GM21390 (cell line): ENCODE measurements around the gene GNG12.

ENCODE experiments used
- ATAC-seq: cut with Tn5 transposase; IDR thresholded peaks from one replicate; pipeline ENCODE4 v1.9.1; 2021; ENCODE audit not compliant: unreplicated experiment

GNG12 gene

DNA sequence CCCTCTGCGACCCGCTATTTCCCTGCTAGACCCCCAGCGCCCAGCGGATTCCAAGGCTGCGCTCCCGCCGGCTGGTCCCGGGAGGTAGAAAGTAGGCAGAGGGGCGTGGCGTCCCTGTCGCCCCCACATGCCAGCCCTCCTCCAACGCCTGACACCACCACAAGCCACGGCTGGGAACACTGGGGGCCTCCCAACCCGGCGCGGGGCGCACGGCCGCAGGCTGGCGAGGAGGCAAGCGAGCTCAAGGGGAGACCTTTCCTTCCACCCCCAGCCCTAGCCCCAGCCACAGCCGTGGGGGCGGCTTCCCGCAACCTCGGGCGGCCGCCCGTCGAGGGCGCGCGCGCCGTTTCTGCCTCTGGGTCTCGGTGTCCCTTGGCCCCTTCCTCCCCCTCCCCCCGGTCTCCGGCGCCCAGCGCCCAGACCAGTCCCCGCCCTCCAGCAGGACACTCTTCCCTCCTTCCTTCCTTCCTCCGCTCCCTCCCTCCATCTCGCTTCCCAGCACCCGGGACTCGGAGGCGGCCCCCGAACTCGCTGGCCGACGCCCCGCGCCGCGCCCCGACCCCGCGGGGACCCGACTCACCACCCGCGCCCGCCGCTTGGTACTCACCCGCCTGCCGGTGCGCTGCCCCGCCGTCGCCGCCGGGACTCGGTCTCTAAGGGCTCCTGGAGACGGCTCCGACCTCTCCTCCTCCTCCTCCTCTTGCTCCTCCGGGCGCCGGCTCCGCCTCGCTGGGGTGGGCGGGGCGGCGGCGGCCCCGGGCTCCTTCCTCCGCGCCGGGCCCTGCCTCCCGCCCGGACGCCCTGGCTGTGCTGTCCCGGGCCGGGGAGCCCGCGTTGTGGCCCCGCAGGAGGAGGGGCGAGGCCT lies at the start of gene GNG12:
TSS of gene GNG12 (minus strand) at position 731 of the 865 bp plus-strand sequence. CDS start 125,781 bp downstream, outside the sequence.
- peak; percentile 54 for ATAC-seq

DNA sequence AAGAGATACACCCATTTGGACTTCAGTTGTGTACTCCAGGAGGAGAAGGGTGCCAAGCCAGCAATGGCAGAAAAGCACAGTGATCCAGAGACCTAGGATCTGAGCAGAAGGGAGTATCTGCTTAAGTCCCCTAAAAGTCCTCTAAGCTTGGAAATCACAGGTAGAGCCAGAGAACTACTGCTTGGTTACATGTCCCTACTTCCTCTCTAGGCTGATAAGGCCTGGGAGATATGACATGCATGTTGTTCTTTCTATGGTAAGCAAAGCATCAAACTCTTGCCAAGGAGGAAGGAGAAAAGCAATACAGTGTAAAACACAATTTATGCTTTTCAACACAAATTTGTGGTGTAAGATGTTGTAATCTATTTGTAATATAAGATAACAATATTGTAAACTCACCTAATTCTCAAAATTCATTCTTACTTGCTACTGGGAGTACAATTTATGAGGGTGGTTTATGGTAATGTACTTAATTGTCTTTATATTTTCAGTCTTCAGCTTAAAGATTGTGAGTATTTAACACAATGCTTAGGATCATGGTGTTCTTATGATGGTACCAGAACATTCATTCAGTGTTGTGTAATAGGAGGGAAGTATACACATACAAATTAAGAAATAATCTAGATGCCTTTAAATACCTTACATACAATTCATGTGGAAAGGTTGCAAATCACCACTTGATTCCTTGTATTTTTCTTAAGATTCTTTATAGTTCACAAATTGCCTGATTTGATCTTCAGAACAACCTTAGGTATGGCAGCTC lies 49.1 kb upstream of the GNG12 start:
- no peak for ATAC-seq

GRCh38 chr1:67880056-67880601 lies 46.9 kb upstream of the GNG12 start:
- ATAC-seq, result no peak

GRCh38 chr1:67879485-67879884 lies 46.2 kb upstream of the GNG12 start:
- ATAC-seq, result no peak

GRCh38 chr1:67874501-67875111 lies 41.3 kb upstream of the GNG12 start:
- ATAC-seq, result no peak

GRCh38 chr1:67869233-67869632 lies 36.0 kb upstream of the GNG12 start:
- no peak for ATAC-seq

DNA sequence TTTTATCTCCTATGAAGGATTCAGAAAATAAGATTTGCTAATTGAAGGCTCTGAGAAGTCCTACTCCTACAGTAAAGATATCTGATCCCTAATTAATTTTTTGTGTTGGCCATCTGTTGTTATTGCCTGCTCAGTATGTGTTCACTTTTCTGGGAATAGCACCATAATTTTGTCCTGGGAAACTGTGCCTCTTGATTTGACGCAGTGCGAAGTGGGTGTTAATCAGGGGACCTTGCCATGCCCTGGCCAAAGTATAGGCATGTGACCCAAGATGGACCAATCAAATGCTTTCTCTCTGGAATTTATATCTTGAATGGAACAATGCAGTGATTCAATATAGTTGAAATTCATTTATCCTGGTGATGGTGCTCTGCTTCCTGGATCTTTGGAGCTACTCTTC lies 30.4 kb upstream of the GNG12 start:
- no peak for ATAC-seq

GRCh38 chr1:67862685-67863084 lies 29.4 kb upstream of the GNG12 start:
- no peak for ATAC-seq

- no peak for ATAC-seq
Observed at GRCh38 chr1:67861856-67862516, 28.7 kb upstream of the GNG12 start.

GRCh38 chr1:67860776-67861175 lies 27.5 kb upstream of the GNG12 start:
- no peak for ATAC-seq

DNA sequence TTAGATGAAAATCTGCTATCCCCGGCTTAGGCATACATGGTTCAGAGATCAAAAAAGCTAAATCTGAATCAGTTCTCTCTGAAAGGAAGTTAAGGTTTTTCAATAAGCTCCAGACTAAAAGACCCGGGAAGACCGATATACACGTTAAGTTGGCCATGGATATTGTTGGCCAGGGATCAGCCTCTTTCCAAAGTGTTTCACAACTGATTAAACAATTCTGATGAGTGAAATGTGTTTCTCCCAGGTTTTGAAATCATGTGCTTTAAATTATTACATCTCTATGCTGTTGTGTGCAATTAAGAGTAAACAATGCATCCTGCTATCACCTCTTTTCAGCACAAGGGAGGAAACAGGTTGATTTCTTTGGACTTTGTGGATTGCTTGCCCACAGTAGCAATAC lies 23.7 kb upstream of the GNG12 start:
- no peak for ATAC-seq

- ATAC-seq, result no peak
Observed at GRCh38 chr1:67855961-67856360, 22.7 kb upstream of the GNG12 start.

DNA sequence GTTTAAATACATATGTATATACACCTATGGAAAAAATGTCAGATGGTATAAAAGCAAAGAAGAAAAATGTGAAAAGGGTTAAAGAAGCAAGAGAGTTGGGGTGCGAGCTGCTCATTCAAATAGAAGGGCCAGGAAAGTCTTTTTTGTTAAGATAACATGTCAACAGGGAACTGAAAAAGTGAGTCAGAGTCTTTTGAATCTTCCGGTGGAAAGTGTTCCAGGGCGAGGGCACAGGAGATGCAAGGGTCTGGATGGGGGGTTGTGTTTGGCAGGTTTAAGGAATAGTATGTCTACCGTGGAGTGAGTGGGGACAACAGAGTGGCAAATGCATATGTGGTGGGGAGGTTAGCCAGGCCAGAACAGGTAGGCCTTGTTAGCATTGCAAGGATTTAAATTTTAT lies 22.2 kb upstream of the GNG12 start:
- ATAC-seq, result no peak

DNA sequence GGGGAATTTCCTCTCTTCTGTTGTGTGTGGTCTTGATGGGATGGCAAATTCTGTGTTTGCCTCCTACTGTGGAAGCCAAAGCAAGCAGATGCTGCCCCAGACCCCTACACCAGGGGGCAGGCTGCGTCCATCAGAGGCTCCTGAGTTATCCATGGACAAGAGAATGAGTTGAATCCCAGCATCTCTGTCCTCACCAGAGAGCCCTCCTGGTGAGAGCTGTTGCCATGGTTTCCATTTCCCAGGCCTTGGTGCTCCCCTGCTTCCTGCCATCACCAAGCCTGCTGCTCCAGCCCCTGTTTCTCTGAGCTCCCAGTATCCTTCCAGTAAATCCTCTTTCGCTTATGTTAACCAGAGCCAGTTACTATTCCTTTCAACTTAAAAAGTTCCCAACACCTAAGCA lies 20.4 kb upstream of the GNG12 start:
- no peak for ATAC-seq

DNA sequence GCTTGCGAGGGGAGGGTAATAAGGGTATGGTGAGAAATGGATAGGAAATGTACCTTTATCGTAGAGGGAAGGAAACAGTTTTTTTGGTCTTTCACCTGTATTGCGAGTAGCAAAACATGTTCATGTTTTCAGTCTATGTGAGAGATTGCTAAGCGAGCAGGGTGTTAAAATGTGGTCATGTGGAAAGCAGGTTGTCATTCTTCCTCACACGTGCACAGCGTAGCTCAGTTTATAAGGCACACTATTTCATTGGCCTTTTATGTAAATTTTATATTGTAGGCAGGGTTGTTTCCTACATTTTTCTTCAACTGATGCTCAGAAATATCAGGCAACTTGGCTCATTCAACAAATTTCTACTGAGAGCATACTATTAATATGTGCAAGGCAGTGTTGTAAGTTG lies 18.5 kb upstream of the GNG12 start:
- ATAC-seq, result no peak

GRCh38 chr1:67850611-67851075 lies 17.4 kb upstream of the GNG12 start:
- no peak for ATAC-seq

GRCh38 chr1:67850151-67850551 lies 16.9 kb upstream of the GNG12 start:
- ATAC-seq, result no peak

DNA sequence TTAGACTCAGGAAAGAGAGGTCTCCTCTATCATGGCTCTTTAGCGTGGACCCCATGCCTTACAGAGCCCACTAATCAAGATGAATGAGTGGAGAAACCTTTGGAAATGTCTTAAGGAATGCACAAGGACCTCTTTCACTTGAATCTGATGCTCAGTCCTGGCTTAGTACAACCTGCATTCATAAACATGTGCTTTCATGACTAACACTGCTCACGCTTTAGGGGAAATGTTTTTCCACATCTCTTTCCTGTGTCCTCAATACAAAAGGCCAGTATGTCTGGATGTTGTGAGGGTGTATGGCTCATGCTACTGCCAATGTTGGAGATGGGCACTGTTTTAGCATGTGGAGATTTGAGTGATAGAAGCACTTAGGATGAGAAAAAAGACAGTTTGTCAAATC lies 14.2 kb upstream of the GNG12 start:
- ATAC-seq, result no peak

- no peak for ATAC-seq
Observed at GRCh38 chr1:67846538-67846937, 13.3 kb upstream of the GNG12 start.

- ATAC-seq, result no peak
Observed at GRCh38 chr1:67844988-67845387, 11.7 kb upstream of the GNG12 start.

DNA sequence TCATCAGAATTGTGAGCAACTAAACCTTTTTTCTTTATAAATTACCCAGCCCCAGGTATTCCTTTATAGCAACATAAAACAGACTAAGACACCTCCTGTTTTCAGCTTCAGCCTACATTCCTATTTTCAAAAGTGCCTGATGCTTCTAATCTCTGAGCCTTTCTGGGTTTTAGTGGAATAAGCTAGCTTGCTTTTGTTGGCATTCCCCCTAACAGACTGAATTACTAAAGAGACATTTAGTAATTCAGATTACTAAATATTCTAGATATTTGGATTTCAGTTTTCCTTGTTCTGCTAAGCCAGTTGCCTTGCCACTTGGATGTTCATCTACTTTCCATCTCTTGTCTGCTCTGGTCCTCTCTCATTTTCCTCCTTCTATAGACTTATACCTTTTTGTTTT lies 10.5 kb upstream of the GNG12 start:
- no peak for ATAC-seq
